Measurements from ENCODE around the gene CSMD2.

CSMD2 gene

GRCh38 chr1:33719326-33719725 is 445.7 kb downstream of the CSMD2 start:
- no peak overlapping the region for H2AFZ ChIP-seq (ENCODE audit: low read depth, low read length)
- H3K4me3 ChIP-seq (ENCODE audit: low read depth in 1 of 2, low read length in 2 of 2): no peak overlapping the region
- ATAC-seq (ENCODE audit: insufficient read depth, low read depth): no peak
- no peak overlapping the region for H3K27ac ChIP-seq (ENCODE audit: low read length)
- H3K9ac ChIP-seq (ENCODE audit: low read depth, low read length): no peak overlapping the region
- no peaks in the 10 kb centered on the region for H3K36me3 ChIP-seq (ENCODE audit: insufficient read depth, low read length)
- no peak for DNase-seq
- no peaks in the 10 kb centered on the region for H3K4me1 ChIP-seq (ENCODE audit: insufficient read depth, low read length)
- H3K79me2 ChIP-seq (ENCODE audit: insufficient read depth, low read length): no peaks in the 10 kb centered on the region
- H3K27me3 ChIP-seq (ENCODE audit: insufficient read depth, low read length, poor library complexity): peaks cover 22% of the 10 kb centered on the region
- H4K20me1 ChIP-seq (ENCODE audit: insufficient read depth, low read length): no peaks in the 10 kb centered on the region
- TF ChIP-seq CTCF (IDR thresholded peaks at IDR 0.05; ENCODE audit: borderline replicate concordance, extremely low read depth, low read length, poor library complexity, severe bottlenecking) (no peak), EZH2 (IDR thresholded peaks at IDR 0.05; ENCODE audit: borderline replicate concordance, low read depth, low read length, severe bottlenecking) (no peak)
- no peak overlapping the region for H3K4me2 ChIP-seq (ENCODE audit: insufficient read depth, low read length)
- H3K9me3 ChIP-seq (ENCODE audit: insufficient read depth, low read length, severe bottlenecking): no peaks in the 10 kb centered on the region

- Histone ChIP-seq H3K36me3 (ENCODE audit: insufficient read depth, low read length) (no peaks in the 10 kb centered on the region), H3K4me1 (ENCODE audit: insufficient read depth, low read length) (no peaks in the 10 kb centered on the region), H3K4me3 (ENCODE audit: low read depth in 1 of 2, low read length in 2 of 2) (no peak overlapping the region), H3K9me3 (ENCODE audit: insufficient read depth, low read length, severe bottlenecking) (no peaks in the 10 kb centered on the region), H3K4me2 (ENCODE audit: insufficient read depth, low read length) (no peak overlapping the region), H2AFZ (ENCODE audit: low read depth, low read length) (no peak overlapping the region), H3K79me2 (ENCODE audit: insufficient read depth, low read length) (no peaks in the 10 kb centered on the region), H3K27ac (ENCODE audit: low read length) (no peak overlapping the region), H3K27me3 (ENCODE audit: insufficient read depth, low read length, poor library complexity) (peaks cover 22% of the 10 kb centered on the region), H4K20me1 (ENCODE audit: insufficient read depth, low read length) (no peaks in the 10 kb centered on the region), H3K9ac (ENCODE audit: low read depth, low read length) (no peak overlapping the region)
- DNase-seq: no peak
- ATAC-seq (ENCODE audit: insufficient read depth, low read depth): no peak
- TF ChIP-seq CTCF (IDR thresholded peaks at IDR 0.05; ENCODE audit: borderline replicate concordance, extremely low read depth, low read length, poor library complexity, severe bottlenecking) (no peak), EZH2 (IDR thresholded peaks at IDR 0.05; ENCODE audit: borderline replicate concordance, low read depth, low read length, severe bottlenecking) (no peak)
Measured at GRCh38 chr1:33718186-33718585, 446.8 kb downstream of the CSMD2 start.

- no peak for DNase-seq
- H3K9ac ChIP-seq (ENCODE audit: low read depth, low read length): no peak overlapping the region
- H3K27me3 ChIP-seq (ENCODE audit: insufficient read depth, low read length, poor library complexity): peaks cover 22% of the 10 kb centered on the region
- ATAC-seq (ENCODE audit: insufficient read depth, low read depth): no peak
- no peak overlapping the region for H3K4me2 ChIP-seq (ENCODE audit: insufficient read depth, low read length)
- no peak overlapping the region for H3K27ac ChIP-seq (ENCODE audit: low read length)
- no peaks in the 10 kb centered on the region for H3K36me3 ChIP-seq (ENCODE audit: insufficient read depth, low read length)
- H3K4me3 ChIP-seq (ENCODE audit: low read depth in 1 of 2, low read length in 2 of 2): no peak overlapping the region
- no peaks in the 10 kb centered on the region for H3K79me2 ChIP-seq (ENCODE audit: insufficient read depth, low read length)
- no peaks in the 10 kb centered on the region for H4K20me1 ChIP-seq (ENCODE audit: insufficient read depth, low read length)
- H3K4me1 ChIP-seq (ENCODE audit: insufficient read depth, low read length): no peaks in the 10 kb centered on the region
- no peaks in the 10 kb centered on the region for H3K9me3 ChIP-seq (ENCODE audit: insufficient read depth, low read length, severe bottlenecking)
- TF ChIP-seq CTCF (IDR thresholded peaks at IDR 0.05; ENCODE audit: borderline replicate concordance, extremely low read depth, low read length, poor library complexity, severe bottlenecking) (no peak), EZH2 (IDR thresholded peaks at IDR 0.05; ENCODE audit: borderline replicate concordance, low read depth, low read length, severe bottlenecking) (no peak)
- no peak overlapping the region for H2AFZ ChIP-seq (ENCODE audit: low read depth, low read length)
Measured at GRCh38 chr1:33716976-33717688, 447.9 kb downstream of the CSMD2 start.
